Measurements from ENCODE around the gene ZKSCAN1. TPM values are rescaled to one million over a fixed set of nuclear protein-coding genes. Genes with fewer than 3 reads are reported as not detected.

The ZKSCAN1 gene
- total RNA-seq, 1 experiment from 2014 or later, result 29.8 TPM

GRCh38 chr7:100033526-100033925 is 18.1 kb downstream of the ZKSCAN1 start:
- Histone ChIP-seq H2AK5ac (ENCODE audit: insufficient read length, low read length) (no peak overlapping the region), H2BK120ac (ENCODE audit: low read depth, low read length, poor library complexity, severe bottlenecking) (no peak overlapping the region), H2BK5ac (ENCODE audit: insufficient read length, low read length) (no peak overlapping the region), H3K27me3 (ENCODE audit: insufficient read depth, low read length) (no peaks in the 10 kb centered on the region), H3K23ac (ENCODE audit: insufficient read length, low read depth, low read length) (no peak overlapping the region), H3K4me1 (ENCODE audit: insufficient read depth, low read length) (no peaks in the 10 kb centered on the region), H3K27ac (ENCODE audit: insufficient read length, low read depth, low read length) (no peak overlapping the region), H3K18ac (ENCODE audit: insufficient read length, low read depth, low read length) (no peak overlapping the region), H3K9me3 (ENCODE audit: control insufficient read depth, low read depth, low read length) (no peaks in the 10 kb centered on the region), H3K23me2 (ENCODE audit: insufficient read length, low read depth, low read length, poor library complexity, severe bottlenecking) (no peaks in the 10 kb centered on the region), H3K79me2 (ENCODE audit: insufficient read depth, low read length) (no peaks in the 10 kb centered on the region), H4K91ac (ENCODE audit: insufficient read length, low read depth, low read length) (no peak overlapping the region), H3K4ac (ENCODE audit: low read depth, low read length) (no peak overlapping the region), H3K4me2 (ENCODE audit: insufficient read depth, insufficient read length, low read length) (no peak overlapping the region), H3K79me1 (ENCODE audit: insufficient read depth, low read depth, low read length, poor library complexity, severe bottlenecking) (no peaks in the 10 kb centered on the region), H2BK12ac (ENCODE audit: insufficient read length, low read depth, low read length) (no peak overlapping the region), H2AFZ (ENCODE audit: low read length) (no peak overlapping the region), H3T11ph (ENCODE audit: low read length) (no peak overlapping the region), H3K9ac (ENCODE audit: extremely low read depth, insufficient read length, low read length) (no peak overlapping the region), H2BK15ac (ENCODE audit: low read depth, low read length) (no peak overlapping the region), H3K14ac (ENCODE audit: insufficient read depth, low read length) (no peak overlapping the region), H2BK20ac (ENCODE audit: low read depth, low read length, poor library complexity, severe bottlenecking) (no peak overlapping the region), H4K8ac (replicated peaks; ENCODE audit: insufficient read length, low read depth, low read length) (no peak overlapping the region), H3K56ac (ENCODE audit: insufficient read length, low read depth, low read length) (no peak overlapping the region), H4K5ac (ENCODE audit: insufficient read length, low read depth, low read length) (no peak overlapping the region), H4K20me1 (ENCODE audit: control insufficient read depth, insufficient read depth, insufficient read length) (no peaks in the 10 kb centered on the region)
- no peak for TF ChIP-seq CTCF (conservative IDR thresholded peaks at IDR 0.05)
- peaks cover 56 to 76% (median 76%) of the 10 kb centered on the region in 3 experiments for H3K36me3 Mint-ChIP-seq (ENCODE audit: insufficient read depth in 1 of 3, low read depth in 3 of 3)
- H3K27ac Mint-ChIP-seq, result no peak overlapping the region; a peak in 1 of 7 replicates
- WGBS (ENCODE audit: extremely low coverage, insufficient read length, low lambda C conversion rate), result no CpG with 5 or more reads among the region's 6 CpGs
- H3K9me3 Mint-ChIP-seq, result no peaks in the 10 kb centered on the region
- no peaks in the 10 kb centered on the region for H3K27me3 Mint-ChIP-seq (ENCODE audit: low read depth)
- no peak overlapping the region for H3K4me3 Mint-ChIP-seq
- no peak for DNase-seq
- H3K4me1 Mint-ChIP-seq, result no peaks in the 10 kb centered on the region

Data from H9 (cell line).